ENCODE measurements around the gene GPR55. TPM values are rescaled to one million over a fixed set of nuclear protein-coding genes. Genes with fewer than 3 reads are reported as not detected.

Gene GPR55
- total RNA-seq, 1 experiment from 2014 or later = not detected

DNA sequence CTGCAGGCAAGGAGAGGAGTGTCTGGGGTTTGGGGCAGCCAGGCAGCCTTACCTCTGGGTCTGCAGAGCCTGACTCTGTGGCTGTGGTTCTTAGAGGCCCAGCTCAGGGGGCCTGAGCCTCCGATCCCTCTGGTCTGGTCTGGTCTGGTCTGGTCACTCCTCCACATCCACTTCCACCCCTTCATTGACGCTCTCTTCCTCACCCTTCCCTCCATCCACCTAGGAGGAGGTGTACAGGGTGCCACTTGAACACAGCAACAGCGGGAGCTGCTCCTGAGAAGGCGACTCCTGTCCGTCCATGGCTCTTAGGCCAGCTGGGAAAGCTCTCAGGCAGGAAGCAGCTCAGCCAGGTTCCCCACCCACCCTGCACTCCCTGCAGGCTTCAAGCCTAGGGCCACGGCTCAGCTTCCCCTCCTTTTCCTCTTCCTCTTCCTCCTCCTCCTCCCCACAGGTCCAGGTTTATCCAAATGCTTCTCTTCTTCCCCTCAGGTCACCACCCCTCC lies 16.9 kb downstream of the GPR55 start:
- TF ChIP-seq, protein P1, sequence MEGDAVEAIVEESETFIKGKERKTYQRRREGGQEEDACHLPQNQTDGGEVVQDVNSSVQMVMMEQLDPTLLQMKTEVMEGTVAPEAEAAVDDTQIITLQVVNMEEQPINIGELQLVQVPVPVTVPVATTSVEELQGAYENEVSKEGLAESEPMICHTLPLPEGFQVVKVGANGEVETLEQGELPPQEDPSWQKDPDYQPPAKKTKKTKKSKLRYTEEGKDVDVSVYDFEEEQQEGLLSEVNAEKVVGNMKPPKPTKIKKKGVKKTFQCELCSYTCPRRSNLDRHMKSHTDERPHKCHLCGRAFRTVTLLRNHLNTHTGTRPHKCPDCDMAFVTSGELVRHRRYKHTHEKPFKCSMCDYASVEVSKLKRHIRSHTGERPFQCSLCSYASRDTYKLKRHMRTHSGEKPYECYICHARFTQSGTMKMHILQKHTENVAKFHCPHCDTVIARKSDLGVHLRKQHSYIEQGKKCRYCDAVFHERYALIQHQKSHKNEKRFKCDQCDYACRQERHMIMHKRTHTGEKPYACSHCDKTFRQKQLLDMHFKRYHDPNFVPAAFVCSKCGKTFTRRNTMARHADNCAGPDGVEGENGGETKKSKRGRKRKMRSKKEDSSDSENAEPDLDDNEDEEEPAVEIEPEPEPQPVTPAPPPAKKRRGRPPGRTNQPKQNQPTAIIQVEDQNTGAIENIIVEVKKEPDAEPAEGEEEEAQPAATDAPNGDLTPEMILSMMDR (IDR thresholded peaks at IDR 0.05; ENCODE audit: unreplicated experiment) = no peak
- CTCF ChIA-PET = interaction anchor here (0.6 kb wide), 1 partner anchor 98 kb away, joined by 3 read pairs; no protein-coding TSS in a partner anchor
- intact Hi-C loops (cut with micrococcal nuclease; ENCODE audit: unreplicated experiment) = loop anchor here (10.0 kb wide), 1 partner anchor 147 kb away; the partner anchor contains the start of gene PSMD1

DNA sequence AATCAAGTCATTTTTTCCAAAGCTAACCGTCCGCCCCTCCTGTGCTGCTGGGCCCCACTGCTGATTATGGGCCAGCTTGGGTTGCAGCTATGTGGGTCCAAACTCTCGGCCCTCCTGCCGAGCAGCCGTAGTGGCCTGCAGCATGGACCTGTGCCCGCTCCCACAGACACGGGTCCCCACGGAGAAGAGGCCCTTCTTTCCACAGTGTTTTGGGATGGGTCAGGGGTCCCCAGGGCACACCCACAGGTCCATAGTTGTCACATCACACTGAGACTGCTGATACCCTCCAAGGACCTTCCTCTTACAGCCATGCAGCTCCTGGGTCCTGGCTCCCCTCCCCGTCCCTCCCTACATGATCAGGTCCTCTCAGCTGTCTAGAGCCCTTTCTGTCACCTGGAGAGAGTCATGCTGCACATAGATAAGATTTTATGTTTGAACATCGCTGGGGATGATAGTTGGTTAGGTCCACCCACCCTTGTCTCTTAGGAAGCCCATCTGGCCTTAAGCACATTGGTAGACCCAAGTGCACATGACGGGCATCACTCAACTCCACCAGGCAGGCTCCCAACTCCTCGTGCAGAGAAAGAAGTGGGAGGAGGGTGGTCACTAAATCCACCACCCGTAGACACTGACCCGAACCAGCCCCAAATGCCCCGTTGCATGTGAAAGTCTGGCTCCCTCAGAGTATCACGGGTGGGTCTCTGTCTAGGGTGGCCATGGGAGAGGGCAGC lies 17.5 kb downstream of the GPR55 start:
- H3K9me3 Mint-ChIP-seq (ENCODE audit: low read depth, unreplicated experiment) = no peaks in the 10 kb centered on the region
- H3K36me3 Mint-ChIP-seq (ENCODE audit: insufficient read depth, unreplicated experiment) = no peaks in the 10 kb centered on the region
- DNase-seq = no peak
- intact Hi-C loops (cut with micrococcal nuclease; ENCODE audit: unreplicated experiment) = loop anchor here (10.0 kb wide), 1 partner anchor 147 kb away; the partner anchor contains the start of gene PSMD1
- H3K27me3 Mint-ChIP-seq (ENCODE audit: unreplicated experiment) = peaks cover 91% of the 10 kb centered on the region
- no peak overlapping the region for H3K27ac Mint-ChIP-seq (ENCODE audit: unreplicated experiment)
- TF ChIP-seq, protein P1 (IDR thresholded peaks at IDR 0.05; ENCODE audit: unreplicated experiment) = no peak
- CTCF ChIA-PET = no interaction called here
- no TSS peak for BruUV-seq (replicated peaks)
- H3K4me3 Mint-ChIP-seq (ENCODE audit: low read depth, unreplicated experiment) = no peak overlapping the region
- H3K4me1 Mint-ChIP-seq (ENCODE audit: low read depth, unreplicated experiment) = no peaks in the 10 kb centered on the region

More for the DNA sequence above, 16.9 kb downstream of the GPR55 start:
- H3K27ac Mint-ChIP-seq (ENCODE audit: unreplicated experiment) = no peak overlapping the region
- no peaks in the 10 kb centered on the region for H3K9me3 Mint-ChIP-seq (ENCODE audit: low read depth, unreplicated experiment)
- no peaks in the 10 kb centered on the region for H3K4me1 Mint-ChIP-seq (ENCODE audit: low read depth, unreplicated experiment)
- BruUV-seq (replicated peaks) = no TSS peak
- H3K27me3 Mint-ChIP-seq (ENCODE audit: unreplicated experiment) = peaks cover 87% of the 10 kb centered on the region
- no peak for DNase-seq
- no peaks in the 10 kb centered on the region for H3K36me3 Mint-ChIP-seq (ENCODE audit: insufficient read depth, unreplicated experiment)
- no peak overlapping the region for H3K4me3 Mint-ChIP-seq (ENCODE audit: low read depth, unreplicated experiment)

DNA sequence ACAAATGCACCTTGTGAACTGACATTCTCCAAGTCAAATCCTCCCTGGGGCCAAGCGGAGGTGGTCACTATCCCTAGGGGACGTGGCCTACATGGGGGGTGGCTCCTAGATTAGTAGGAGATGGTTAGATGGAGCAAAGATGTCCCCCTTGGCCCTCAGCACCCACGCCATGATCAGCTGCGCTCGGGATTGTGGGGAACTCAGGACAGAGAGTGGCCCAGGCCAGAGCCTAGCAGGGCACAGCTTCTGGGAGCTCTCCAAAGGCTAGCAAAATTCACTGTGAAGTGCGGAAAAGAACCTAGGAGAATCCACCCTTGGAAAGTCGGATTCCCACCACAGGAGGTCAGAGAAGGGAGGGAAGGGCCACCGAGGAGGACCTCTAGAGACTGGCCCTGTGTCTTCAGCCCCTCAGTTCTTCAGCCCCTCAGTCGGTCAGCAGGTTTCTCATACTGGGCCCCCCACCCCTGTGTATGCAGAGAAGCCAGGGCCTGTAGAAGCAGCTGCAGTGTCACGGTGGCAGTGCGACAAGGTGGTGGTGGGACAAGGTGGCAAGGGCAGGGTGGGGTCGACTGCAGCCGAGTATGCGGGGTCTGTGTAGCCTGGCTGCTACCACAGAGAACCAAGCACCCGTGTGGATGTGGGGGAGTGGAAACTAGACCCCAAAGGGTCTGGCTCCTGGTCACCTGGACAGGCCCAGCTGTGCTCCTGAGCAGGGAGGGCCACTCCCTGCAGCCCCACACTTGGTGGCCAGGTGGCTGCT lies 18.4 kb downstream of the GPR55 start:
- CTCF ChIA-PET = no interaction called here
- Mint-ChIP-seq H3K9me3 (ENCODE audit: low read depth, unreplicated experiment) (no peaks in the 10 kb centered on the region), H3K27me3 (ENCODE audit: unreplicated experiment) (peaks cover 91% of the 10 kb centered on the region)

More for the DNA sequence above, 18.4 kb downstream of the GPR55 start:
- H3K36me3 Mint-ChIP-seq (ENCODE audit: insufficient read depth, unreplicated experiment) = no peaks in the 10 kb centered on the region
- no TSS peak for BruUV-seq (replicated peaks)
- intact Hi-C loops (cut with micrococcal nuclease; ENCODE audit: unreplicated experiment) = loop anchor here (10.0 kb wide), 1 partner anchor 148 kb away; the partner anchor contains the start of gene PSMD1
- no peak overlapping the region for H3K27ac Mint-ChIP-seq (ENCODE audit: unreplicated experiment)
- DNase-seq = no peak
- TF ChIP-seq, protein P1 (IDR thresholded peaks at IDR 0.05; ENCODE audit: unreplicated experiment) = no peak
- no peak overlapping the region for H3K4me3 Mint-ChIP-seq (ENCODE audit: low read depth, unreplicated experiment)
- H3K4me1 Mint-ChIP-seq (ENCODE audit: low read depth, unreplicated experiment) = no peaks in the 10 kb centered on the region
